Smooth muscle cell (in vitro differentiated cells): ENCODE results near the gene PEX14. TPM values are rescaled to one million over a fixed set of nuclear protein-coding genes. Genes with fewer than 3 reads are reported as not detected.

ENCODE experiments used
- DNase-seq: peaks from one replicate; lab custom pipeline; 2025; ENCODE audit not compliant: unreplicated experiment; lab: John Stamatoyannopoulos, UW
- H2AFZ ChIP-seq: fragments of 200-600 bp; sonication (generic); 2 replicates; pipeline ENCODE4 v1.6.0; 2016; ENCODE audit warnings: antibody characterized with exemption, low read depth, mild to moderate bottlenecking
- H3F3A ChIP-seq: fragments of 200-600 bp; sonication (generic); 2 replicates; pipeline ENCODE4 v1.6.0; 2017; ENCODE audit warnings: antibody characterized with exemption, low read depth
- H3K27ac ChIP-seq: fragments of 200-600 bp; sonication (generic); 2 replicates; pipeline ENCODE4 v1.5.1; 2016; ENCODE audit warnings: low read depth, mild to moderate bottlenecking
- H3K27me3 ChIP-seq: fragments of 200-600 bp; sonication (generic); 2 replicates; pipeline ENCODE4 v1.6.1; 2016; ENCODE audit warnings: low read depth, mild to moderate bottlenecking
- H3K36me3 ChIP-seq: fragments of 200-600 bp; sonication (generic); 2 replicates; pipeline ENCODE4 v1.5.1; 2016; ENCODE audit warnings: low read depth
- H3K4me1 ChIP-seq: fragments of 200-600 bp; sonication (generic); 2 replicates; pipeline ENCODE4 v1.5.1; 2016; ENCODE audit warnings: low read depth
- H3K4me2 ChIP-seq: fragments of 200-600 bp; sonication (generic); 2 replicates; pipeline ENCODE4 v1.6.0; 2016; ENCODE audit warnings: mild to moderate bottlenecking
- H3K4me3 ChIP-seq: fragments of 200-600 bp; sonication (generic); 2 replicates; pipeline ENCODE4 v1.5.1; 2016; ENCODE audit warnings: mild to moderate bottlenecking
- H3K79me2 ChIP-seq: fragments of 200-600 bp; sonication (generic); 2 replicates; pipeline ENCODE4 v1.6.0; 2016; ENCODE audit warnings: low read depth, mild to moderate bottlenecking
- H3K9ac ChIP-seq: fragments of 200-600 bp; sonication (generic); 2 replicates; pipeline ENCODE4 v1.6.0; 2016; ENCODE audit warnings: low read depth
- H3K9me3 ChIP-seq: fragments of 200-600 bp; sonication (generic); replicated peaks from 2 replicates; pipeline ENCODE4 v1.5.1; 2016; ENCODE audit warnings: low read depth
- H4K20me1 ChIP-seq: fragments of 200-600 bp; sonication (generic); 2 replicates; pipeline ENCODE4 v1.6.0; 2016; ENCODE audit warnings: low read depth
- WGBS: methylation state at CpG from one replicate; pipeline ENCODE4 v1.1.7; 2016; ENCODE audit warnings: low lambda C conversion rate; 5-methylcytosine and 5-hydroxymethylcytosine counted together
- polyA plus RNA-seq: library from polyadenylated mRNA; unstranded; fragments of >200 nt; fragmentation: Nextera tagmentation; extraction: Ambion mirVana; gene quantifications from 2 replicates; pipeline ENCODE4 v1.2.1, GENCODE V29; 2016
- total RNA-seq: library from RNA; depleted of rRNA; stranded (reverse); fragments of >200 nt; gene quantifications from 2 replicates; pipeline ENCODE4 v1.2.3, GENCODE V29; 2014
- TF ChIP-seq, protein P1 (sequence below): fragments of 200-600 bp; sonication (generic); IDR thresholded peaks from 2 replicates; pipeline ENCODE4 v1.5.1; 2017; ENCODE audit warnings: borderline replicate concordance, mild to moderate bottlenecking, antibody characterized with exemption; ENCODE audit not compliant: insufficient read depth, poor library complexity, severe bottlenecking

PEX14 gene
- total and polyA plus RNA-seq, 2 experiments from 2014 or later, result 14.2 to 15.2 TPM

DNA sequence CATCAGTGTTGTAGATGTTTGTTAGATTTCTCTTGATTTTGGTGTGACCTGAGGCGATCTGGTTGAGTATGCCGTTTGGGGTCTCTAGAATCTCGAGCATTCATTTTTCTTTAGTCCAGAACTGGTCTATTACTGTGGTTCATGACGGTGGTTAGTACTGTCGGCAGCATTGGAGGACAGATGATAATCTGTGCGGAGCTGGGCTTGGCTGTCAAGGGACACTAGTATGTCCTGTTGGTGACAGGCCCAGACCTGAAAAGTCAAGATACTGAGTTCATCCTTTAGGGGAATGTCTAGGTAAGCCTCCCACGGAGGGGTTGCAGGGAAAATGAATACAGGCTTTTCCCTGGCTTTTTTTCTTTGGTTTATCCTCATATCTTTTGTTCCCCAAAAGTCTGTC, 59.8 kb downstream of the PEX14 start:
- Histone ChIP-seq H3K4me2 (no peak overlapping the region), H3K27me3 (no peaks in the 10 kb centered on the region), H3K9ac (no peak overlapping the region), H4K20me1 (peaks cover 95% of the 10 kb centered on the region), H3F3A (peaks cover 12% of the 10 kb centered on the region), H3K4me3 (no peak overlapping the region), H3K79me2 (peaks cover 16% of the 10 kb centered on the region), H3K36me3 (no peaks in the 10 kb centered on the region), H3K27ac (no peak overlapping the region), H3K9me3 (no peaks in the 10 kb centered on the region), H2AFZ (no peak overlapping the region), H3K4me1 (peaks cover 24% of the 10 kb centered on the region)
- WGBS, result 83% methylated on average over 7 of the region's 7 CpGs
- TF ChIP-seq, protein P1, sequence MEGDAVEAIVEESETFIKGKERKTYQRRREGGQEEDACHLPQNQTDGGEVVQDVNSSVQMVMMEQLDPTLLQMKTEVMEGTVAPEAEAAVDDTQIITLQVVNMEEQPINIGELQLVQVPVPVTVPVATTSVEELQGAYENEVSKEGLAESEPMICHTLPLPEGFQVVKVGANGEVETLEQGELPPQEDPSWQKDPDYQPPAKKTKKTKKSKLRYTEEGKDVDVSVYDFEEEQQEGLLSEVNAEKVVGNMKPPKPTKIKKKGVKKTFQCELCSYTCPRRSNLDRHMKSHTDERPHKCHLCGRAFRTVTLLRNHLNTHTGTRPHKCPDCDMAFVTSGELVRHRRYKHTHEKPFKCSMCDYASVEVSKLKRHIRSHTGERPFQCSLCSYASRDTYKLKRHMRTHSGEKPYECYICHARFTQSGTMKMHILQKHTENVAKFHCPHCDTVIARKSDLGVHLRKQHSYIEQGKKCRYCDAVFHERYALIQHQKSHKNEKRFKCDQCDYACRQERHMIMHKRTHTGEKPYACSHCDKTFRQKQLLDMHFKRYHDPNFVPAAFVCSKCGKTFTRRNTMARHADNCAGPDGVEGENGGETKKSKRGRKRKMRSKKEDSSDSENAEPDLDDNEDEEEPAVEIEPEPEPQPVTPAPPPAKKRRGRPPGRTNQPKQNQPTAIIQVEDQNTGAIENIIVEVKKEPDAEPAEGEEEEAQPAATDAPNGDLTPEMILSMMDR, result no peak
- no peak for DNase-seq

GRCh38 chr1:10536133-10536770, 61.5 kb downstream of the PEX14 start:
- no peaks in the 10 kb centered on the region for H3K36me3 ChIP-seq
- H3K27ac ChIP-seq, result no peak overlapping the region
- no peak for DNase-seq
- H3K9ac ChIP-seq, result no peak overlapping the region
- H4K20me1 ChIP-seq, result peaks cover 96% of the 10 kb centered on the region
- H3K79me2 ChIP-seq, result peaks cover 16% of the 10 kb centered on the region
- TF ChIP-seq, protein P1, result no peak
- peaks cover 8% of the 10 kb centered on the region for H3F3A ChIP-seq
- H2AFZ ChIP-seq, result no peak overlapping the region
- H3K27me3 ChIP-seq, result no peaks in the 10 kb centered on the region
- H3K4me2 ChIP-seq, result no peak overlapping the region
- 93% methylated on average over 14 of the region's 14 CpGs for WGBS
- peaks cover 20% of the 10 kb centered on the region for H3K4me1 ChIP-seq
- H3K9me3 ChIP-seq, result no peaks in the 10 kb centered on the region
- no peak overlapping the region for H3K4me3 ChIP-seq

DNA sequence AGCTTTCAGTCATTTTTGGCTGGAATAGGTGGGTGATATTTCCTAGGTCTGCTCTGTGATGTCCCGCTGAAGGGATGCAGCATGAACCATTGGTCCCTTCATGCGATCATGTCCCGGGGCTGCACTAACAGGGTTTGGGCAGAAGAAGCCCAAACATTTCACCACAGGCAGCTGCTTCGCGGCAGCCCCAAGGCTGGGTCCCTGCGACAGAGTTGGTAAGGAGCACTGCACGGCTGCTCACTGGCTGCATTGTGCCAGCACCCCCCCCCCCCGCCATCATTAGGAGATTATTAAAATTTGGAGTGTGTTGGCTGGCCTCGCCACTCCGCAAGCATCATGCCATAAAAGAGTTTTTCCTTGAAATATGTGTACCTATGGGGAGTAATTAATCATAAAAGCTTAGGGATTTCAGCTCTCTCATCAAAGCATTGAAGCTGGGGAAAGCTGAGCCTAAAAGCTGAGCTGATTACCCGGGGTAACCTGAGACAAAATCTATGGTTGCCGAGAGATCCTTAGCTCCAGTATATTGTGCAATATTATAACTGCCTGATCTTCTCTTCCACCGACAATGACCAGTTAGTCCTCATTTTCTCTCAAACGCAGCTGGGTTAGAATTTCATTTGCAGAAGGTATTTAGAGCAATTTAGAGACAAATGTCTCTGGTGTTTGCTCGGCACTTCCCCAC, 62.5 kb downstream of the PEX14 start:
- H3K4me1 ChIP-seq, result peaks cover 17% of the 10 kb centered on the region
- DNase-seq, result no peak
- 93% methylated on average over 15 of the region's 15 CpGs for WGBS
- H3K27ac ChIP-seq, result no peak overlapping the region
- no peak overlapping the region for H3K4me3 ChIP-seq
- no peaks in the 10 kb centered on the region for H3K9me3 ChIP-seq
- no peak overlapping the region for H3K4me2 ChIP-seq
- H2AFZ ChIP-seq, result no peak overlapping the region
- H3K27me3 ChIP-seq, result no peaks in the 10 kb centered on the region
- no peak overlapping the region for H3K9ac ChIP-seq
- H3F3A ChIP-seq, result peaks cover 5% of the 10 kb centered on the region
- TF ChIP-seq, protein P1, result no peak
- H3K79me2 ChIP-seq, result peaks cover 12% of the 10 kb centered on the region
- no peaks in the 10 kb centered on the region for H3K36me3 ChIP-seq
- peaks cover 96% of the 10 kb centered on the region for H4K20me1 ChIP-seq
